Measurements from ENCODE around the gene KCNK16. TPM values are rescaled to one million over a fixed set of nuclear protein-coding genes. Genes with fewer than 3 reads are reported as not detected.
A peak's percentile ranks its signal among the peaks of the same experiment; 100 is the strongest.

Gene KCNK16
- total and polyA plus RNA-seq, 2 of the 8 experiments (the other 6 are each of a cell fraction or from before 2014, with no cell fraction given) = not detected

- Histone ChIP-seq H3K9me3 (ENCODE audit: insufficient read depth in 2 of 2, low read depth in 1 of 2, low read length in 1 of 2) (no peaks in the 10 kb centered on the region), H2BK5ac (ENCODE audit: low read depth, low read length) (no peak overlapping the region), H3K4me3 (ENCODE audit: extremely low read depth in 1 of 4, insufficient read depth in 2 of 4, low read depth in 3 of 4, low read length in 4 of 4) (no peak overlapping the region), H3K79me1 (ENCODE audit: low read depth, low read length) (no peaks in the 10 kb centered on the region), H3K23ac (ENCODE audit: insufficient read length) (no peak overlapping the region), H3K18ac (ENCODE audit: extremely low read depth, low read length) (no peak overlapping the region), H3K79me2 (ENCODE audit: control insufficient read depth in 1 of 2, insufficient read depth in 2 of 2, low read length in 2 of 2) (no peaks in the 10 kb centered on the region), H2BK120ac (replicated peaks; ENCODE audit: low read depth, low read length) (no peak overlapping the region), H4K5ac (ENCODE audit: insufficient read length, low read depth, low read length) (no peak overlapping the region), H2AFZ (ENCODE audit: low read length) (no peak overlapping the region), H3K56ac (replicated peaks; ENCODE audit: insufficient read length, low read depth, low read length) (no peak overlapping the region), H3K36me3 (ENCODE audit: control insufficient read depth in 2 of 4, insufficient read depth in 4 of 4, low read length in 3 of 4) (no peaks in the 10 kb centered on the region), H4K91ac (replicated peaks; ENCODE audit: insufficient read length, low read length) (no peak overlapping the region), H4K20me1 (replicated peaks in 1 of 2; ENCODE audit: control insufficient read depth in 1 of 2, insufficient read depth in 2 of 2, low read length in 2 of 2) (no peaks in the 10 kb centered on the region), H3K4ac (replicated peaks; ENCODE audit: insufficient read length, low read depth, low read length) (no peak overlapping the region), H3K27me3 (replicated peaks in 1 of 4; ENCODE audit: control insufficient read depth in 3 of 4, extremely low read depth in 1 of 4, insufficient read depth in 3 of 4, low read length in 3 of 4) (0 out of 7 replicates have a peak, but pooled peaks cover 0 to 2% (median 0%) of the 10 kb centered on the region in 4 experiments), H3K9ac (replicated peaks in 1 of 4; ENCODE audit: extremely low read depth in 1 of 4, low read depth in 3 of 4, low read length in 3 of 4) (no peak overlapping the region), H4K8ac (ENCODE audit: extremely low read depth, insufficient read depth, low read length) (peak overlapping the region; percentile 58), H2AK5ac (ENCODE audit: low read depth, low read length) (no peak overlapping the region), H3K4me2 (ENCODE audit: insufficient read depth in 1 of 2, low read depth in 2 of 2, low read length in 2 of 2) (no peak overlapping the region), H3K4me1 (replicated peaks in 1 of 4; ENCODE audit: control insufficient read depth in 3 of 4, insufficient read depth in 4 of 4, low read length in 3 of 4) (peaks cover 0 to 4% (median 1%) of the 10 kb centered on the region in 4 experiments; a peak in 2 of 7 replicates), H2BK20ac (ENCODE audit: low read length) (0 out of 2 replicates have a peak overlapping the region, but pooled peaks have one; percentile 3), H3K23me2 (ENCODE audit: low read depth, low read length) (no peaks in the 10 kb centered on the region; the same call in 1 of the 2 replicates), H2BK15ac (ENCODE audit: low read length) (0 out of 2 replicates have a peak overlapping the region, but pooled peaks have one; percentile 8), H3K27ac (ENCODE audit: low read depth, low read length) (no peak overlapping the region), H3K14ac (ENCODE audit: insufficient read length) (no peak overlapping the region), H2BK12ac (ENCODE audit: low read depth, low read length) (0 out of 2 replicates have a peak overlapping the region, but pooled peaks have one; percentile 33)
- ChIA-PET CTCF (ENCODE audit: partially characterized antibody) (interaction anchor here (1.7 to 47.4 kb wide), 3 partner anchors 21 to 114 kb away, joined by 6 to 1738 read pairs (median 143); partner anchors contain the start of gene KCNK5), POLR2A (ENCODE audit: partially characterized antibody) (interaction anchor here (1.5 kb wide), 1 partner anchor 21 kb away, joined by 3 read pairs; no protein-coding TSS in a partner anchor)
- 88% methylated on average over 8 of the region's 8 CpGs; no CpG with 5 or more reads in 1 of the 2 experiments for WGBS, 2 experiments (ENCODE audit: extremely low coverage in 1 of 2, insufficient coverage in 1 of 2, insufficient read length in 1 of 2, insufficient replicate concordance in 2 of 2, low coverage in 1 of 2, low lambda C conversion rate in 2 of 2, missing lambda C conversion rate in 1 of 2)
- FAIRE-seq (no peak), DNase-seq (ENCODE audit: low read depth in 1 of 2, low spot score in 2 of 2) (no peak)
- TF ChIP-seq SIN3A (conservative IDR thresholded peaks at IDR 0.05 in 1 of 2, IDR thresholded peaks at IDR 0.05 in 1 of 2; ENCODE audit: low read depth in 1 of 2, low read length in 2 of 2) (no peak), TCF12 (IDR thresholded peaks at IDR 0.05; ENCODE audit: low read depth, low read length) (no peak), ATF3 (IDR thresholded peaks at IDR 0.05; ENCODE audit: insufficient read depth, low read depth, low read length) (no peak), GTF2F1 (IDR thresholded peaks at IDR 0.05; ENCODE audit: borderline replicate concordance, low read depth, low read length) (no peak), CTBP2 (IDR thresholded peaks at IDR 0.05; ENCODE audit: borderline replicate concordance, insufficient read depth, insufficient read length, low read length) (no peak), RBBP5 (IDR thresholded peaks at IDR 0.05; ENCODE audit: borderline replicate concordance, low read depth, low read length) (no peak), CHD1 (IDR thresholded peaks at IDR 0.05; ENCODE audit: low read depth, low read length) (no peak), NRF1 (IDR thresholded peaks at IDR 0.05; ENCODE audit: low read depth, low read length) (no peak), MAFK (IDR thresholded peaks at IDR 0.05; ENCODE audit: low read depth, low read length) (no peak), PHF8 (conservative IDR thresholded peaks at IDR 0.05; ENCODE audit: low read depth, low read length) (no peak), CBX8 (IDR thresholded peaks at IDR 0.05; ENCODE audit: borderline replicate concordance, low read depth, low read length) (no peak)
Observed at GRCh38 chr6:39280247-39280731, 42.2 kb downstream of the KCNK16 start.
